HG02840 (cell line): Measurements from ENCODE around the gene STEAP3.

Experiments
- ATAC-seq: cut with Tn5 transposase; IDR thresholded peaks from one replicate; pipeline ENCODE4 v1.9.1; 2021; ENCODE audit warnings: mild to moderate bottlenecking, moderate library complexity, moderate number of reproducible peaks; ENCODE audit not compliant: unreplicated experiment, low FRiP score

Gene STEAP3

GRCh38 chr2:119223521-119224390 is at the start of gene STEAP3:
Gene STEAP3, plus strand, starts transcription at chr2:119223834. Its CDS starts 7,179 bp downstream, at chr2:119231013.
- peak; percentile 75 for ATAC-seq

GRCh38 chr2:119174216-119174992 is 49.2 kb upstream of the STEAP3 start:
- ATAC-seq: no peak

GRCh38 chr2:119174993-119175347 is 48.7 kb upstream of the STEAP3 start:
- ATAC-seq: no peak

- ATAC-seq: no peak
Measured at GRCh38 chr2:119175517-119175916, 48.1 kb upstream of the STEAP3 start.

- no peak for ATAC-seq
Measured at GRCh38 chr2:119177171-119177837, 46.3 kb upstream of the STEAP3 start.

- no peak for ATAC-seq
Measured at GRCh38 chr2:119177838-119178190, 45.8 kb upstream of the STEAP3 start.

- ATAC-seq: no peak
Measured at GRCh38 chr2:119178776-119179175, 44.9 kb upstream of the STEAP3 start.

- no peak for ATAC-seq
Measured at GRCh38 chr2:119179202-119179601, 44.4 kb upstream of the STEAP3 start.

GRCh38 chr2:119179991-119180390 is 43.6 kb upstream of the STEAP3 start:
- no peak for ATAC-seq

- ATAC-seq: no peak
Measured at GRCh38 chr2:119180892-119181291, 42.7 kb upstream of the STEAP3 start.

GRCh38 chr2:119181391-119181790 is 42.2 kb upstream of the STEAP3 start:
- ATAC-seq: no peak

- ATAC-seq: no peak
Measured at GRCh38 chr2:119181791-119182445, 41.7 kb upstream of the STEAP3 start.

- ATAC-seq: no peak
Measured at GRCh38 chr2:119184512-119184911, 39.1 kb upstream of the STEAP3 start.

- ATAC-seq: no peak
Measured at GRCh38 chr2:119190321-119191111, 33.1 kb upstream of the STEAP3 start.

GRCh38 chr2:119192893-119193292 is 30.7 kb upstream of the STEAP3 start:
- no peak for ATAC-seq

GRCh38 chr2:119195001-119195400 is 28.6 kb upstream of the STEAP3 start:
- ATAC-seq: no peak

GRCh38 chr2:119195887-119196286 is 27.7 kb upstream of the STEAP3 start:
- ATAC-seq: no peak

- ATAC-seq: no peak
Measured at GRCh38 chr2:119196301-119197125, 27.1 kb upstream of the STEAP3 start.

GRCh38 chr2:119197126-119197405 is 26.6 kb upstream of the STEAP3 start:
- ATAC-seq: no peak
